ENCODE results near the gene SART1. TPM values are rescaled to one million over a fixed set of nuclear protein-coding genes. Genes with fewer than 3 reads are reported as not detected.

The SART1 gene
- total and polyA plus RNA-seq, 4 donors, result 13.6 to 24.3 (median 15.1) TPM

GRCh38 chr11:65937766-65938165, 23.8 kb upstream of the SART1 start:
- H3K27ac ChIP-seq (ENCODE audit: low read depth in 1 of 2, low read length in 2 of 2), result no peak overlapping the region
- no peak for TF ChIP-seq CTCF (IDR thresholded peaks at IDR 0.05; ENCODE audit: low read depth, low read length, missing input control)
- no peak for TF ChIP-seq EGR1 (IDR thresholded peaks at IDR 0.05; ENCODE audit: low read depth in 2 of 2)
- TF ChIP-seq TAF1 (conservative IDR thresholded peaks at IDR 0.05), result no peak
- no peak for TF ChIP-seq NR2F2 (IDR thresholded peaks at IDR 0.05)
- no peak for TF ChIP-seq RXRA (IDR thresholded peaks at IDR 0.05)
- TF ChIP-seq SP1 (IDR thresholded peaks at IDR 0.05), result no peak
- TF ChIP-seq HNF4A (conservative IDR thresholded peaks at IDR 0.05), result no peak
- TF ChIP-seq FOXA2 (IDR thresholded peaks at IDR 0.05), result no peak
- no peak for TF ChIP-seq ZBTB33 (IDR thresholded peaks at IDR 0.05)
- TF ChIP-seq JUND (IDR thresholded peaks at IDR 0.05), result no peak
- no peak for TF ChIP-seq REST (IDR thresholded peaks at IDR 0.05)
- no peak for TF ChIP-seq HNF4G (IDR thresholded peaks at IDR 0.05)
- no peak for TF ChIP-seq RAD21 (IDR thresholded peaks at IDR 0.05)
- TF ChIP-seq ATF3 (IDR thresholded peaks at IDR 0.05), result no peak
- no peak for TF ChIP-seq FOXA1 (IDR thresholded peaks at IDR 0.05)
- no peak for TF ChIP-seq MAX (IDR thresholded peaks at IDR 0.05)
- TF ChIP-seq GABPA (IDR thresholded peaks at IDR 0.05 in 1 of 2, conservative IDR thresholded peaks at IDR 0.05 in 1 of 2), result no peak
- no peak for TF ChIP-seq YY1 (IDR thresholded peaks at IDR 0.05)
- no peaks in the 10 kb centered on the region for H3K27me3 ChIP-seq (ENCODE audit: control insufficient read depth in 4 of 4, insufficient read depth in 4 of 4, low read length in 3 of 4)
- no peaks in the 10 kb centered on the region for H3K9me3 ChIP-seq (ENCODE audit: control insufficient read depth in 4 of 4, low read length in 3 of 4)
- H3K4me1 ChIP-seq (ENCODE audit: control insufficient read depth in 4 of 4, insufficient read depth in 4 of 4, low read length in 3 of 4), result peaks cover 0 to 2% (median 0%) of the 10 kb centered on the region in 4 donors
- H3K9ac ChIP-seq (ENCODE audit: low read depth in 1 of 2, low read length in 2 of 2), result no peak overlapping the region
- 53% methylated on average over 4 of the region's 4 CpGs for WGBS
- DNase-seq (ENCODE audit: low spot score), result no peak
- no peaks in the 10 kb centered on the region for H3K36me3 ChIP-seq (ENCODE audit: control insufficient read depth in 4 of 4, insufficient read depth in 3 of 4, low read depth in 1 of 4, low read length in 3 of 4)
- H3K4me3 ChIP-seq (ENCODE audit: low read depth in 1 of 3, low read length in 3 of 3), result no peak overlapping the region
